Panc1 (cell line): ENCODE results near the gene ATP2B1. TPM values are rescaled to one million over a fixed set of nuclear protein-coding genes. Genes with fewer than 3 reads are reported as not detected.

Experiments used
- ATAC-seq: fragments of 200-7000 bp; cut with Tn5 transposase; 2 replicates; pipeline ENCODE4 v1.9.1; 2020; ENCODE audit warnings: mild to moderate bottlenecking, moderate library complexity
- BruUV-seq: library from RNA; stranded (reverse); fragments of 400-500 nt; replicated peaks from 2 replicates; lab custom pipeline; 2021; lab: Mats Ljungman, UMichigan
- CTCF ChIA-PET: fragments of 300-600 bp; sonication (Branson Sonifier 250); formaldehyde crosslinking; loops from one replicate; lab custom pipeline; 2022; ENCODE audit warnings: antibody characterized with exemption; lab: Charles Lee
- POLR2A ChIA-PET: fragments of 300-600 bp; sonication (Branson Sonifier 250); formaldehyde crosslinking; loops from one replicate; lab custom pipeline; 2022; ENCODE audit warnings: antibody characterized with exemption; lab: Charles Lee
- DNase-seq: peaks from one replicate; pipeline ENCODE4 v3.0.0-alpha.2; 2010; ENCODE audit warnings: low read depth, low spot score
- H3K27ac ChIP-seq: 2 replicates; pipeline ENCODE4 v1.5.1; 2011; ENCODE audit warnings: mild to moderate bottlenecking, low read length, inconsistent platforms
- H3K27me3 ChIP-seq: fragments of 200-500 bp; sonication (Bioruptor generic); 2 replicates; pipeline ENCODE4 v1.6.0; 2014; ENCODE audit warnings: low read length, inconsistent platforms; ENCODE audit not compliant: control insufficient read depth, insufficient read depth
- H3K36me3 ChIP-seq: fragments of 200-500 bp; sonication (Bioruptor generic); 2 replicates; pipeline ENCODE4 v1.5.1; 2014; ENCODE audit warnings: inconsistent platforms, mild to moderate bottlenecking, low read length, moderate library complexity; ENCODE audit not compliant: control insufficient read depth, insufficient read depth
- H3K4me1 ChIP-seq: 2 replicates; pipeline ENCODE4 v1.5.1; 2011; ENCODE audit warnings: inconsistent platforms, mild to moderate bottlenecking, low read length, moderate library complexity; ENCODE audit not compliant: control insufficient read depth, insufficient read depth
- H3K4me3 ChIP-seq, 2 experiments: 2 replicates each; pipeline ENCODE4 v1.5.1; 2011 to 2012; ENCODE audit warnings: low read depth in 2 of 2, low read length in 2 of 2, mild to moderate bottlenecking in 2 of 2, inconsistent platforms in 1 of 2, moderate library complexity in 1 of 2
- H3K9me3 ChIP-seq: fragments of 200-500 bp; sonication (Bioruptor generic); 2 replicates; pipeline ENCODE4 v1.5.1; 2014; ENCODE audit warnings: low read depth, mild to moderate bottlenecking, inconsistent platforms, low read length, moderate library complexity; ENCODE audit not compliant: control insufficient read depth, insufficient read depth
- POLR2AphosphoS5 ChIP-seq: IDR thresholded peaks from 2 replicates; pipeline ENCODE4 v1.6.1; 2012; ENCODE audit warnings: mild to moderate bottlenecking, low read depth, low read length, moderate library complexity
- SIN3A ChIP-seq: IDR thresholded peaks from 2 replicates; pipeline ENCODE4 v1.6.1; 2012; ENCODE audit warnings: low read depth, mild to moderate bottlenecking, low read length, moderate library complexity, borderline replicate concordance; ENCODE audit not compliant: insufficient read depth
- TCF7L2 ChIP-seq: IDR thresholded peaks from 2 replicates; pipeline ENCODE4 v1.6.1; 2011; ENCODE audit warnings: mild to moderate bottlenecking, low read depth, low read length, inconsistent platforms
- in situ Hi-C: cut with HindIII; loops from 2 replicates; pipeline ENCODE4 v1.10.0; 2016; ENCODE audit warnings: low sequenced_read_pairs, low pct_unique_long_range_greater_than_20kb
- intact Hi-C: fragments of 100-400 bp; cut with micrococcal nuclease; formaldehyde crosslinking; loops from one replicate; pipeline ENCODE4 v1.10.0; 2022; ENCODE audit not compliant: unreplicated experiment
- total RNA-seq: library from RNA; stranded (reverse); gene quantifications from one replicate; pipeline ENCODE4 v1.2.1, GENCODE V29; 2021; ENCODE audit not compliant: unreplicated experiment
- TF ChIP-seq, protein P1 (sequence below), 2 experiments: IDR thresholded peaks; 2 replicates each; pipeline ENCODE4 v1.6.1; 2011 to 2012; ENCODE audit warnings: low read depth in 2 of 2, control low read depth in 1 of 2, low read length in 1 of 2, mild to moderate bottlenecking in 1 of 2, moderate library complexity in 1 of 2; ENCODE audit not compliant: insufficient read depth in 1 of 2
- TF ChIP-seq, protein P2 (sequence below): fragments of 450-650 bp; IDR thresholded peaks from 2 replicates; pipeline ENCODE4 v1.5.1; 2017; ENCODE audit warnings: mild to moderate bottlenecking

ATP2B1 gene
- total RNA-seq, 1 experiment from 2014 or later: 64.5 TPM

DNA sequence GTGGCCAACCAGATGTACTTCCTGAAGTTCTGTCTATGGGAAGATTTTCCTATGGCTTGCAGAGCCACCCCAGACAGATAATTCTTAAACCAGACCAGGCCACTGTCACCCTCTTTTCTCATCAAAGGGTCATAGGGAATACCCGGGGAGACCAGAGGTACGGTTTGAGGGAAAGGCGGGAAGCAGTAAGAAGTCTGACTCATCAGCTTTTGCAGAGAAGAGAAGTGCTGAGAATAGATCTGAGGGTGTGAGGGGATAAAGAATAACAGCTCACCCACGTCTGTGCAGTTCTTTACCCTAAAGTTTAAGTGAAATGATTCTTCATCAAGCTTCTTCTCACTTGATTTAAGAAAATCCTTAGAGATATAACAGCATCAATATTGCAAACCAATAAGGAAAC is 161.5 kb downstream of the ATP2B1 start:
- H3K27me3 ChIP-seq: no peaks in the 10 kb centered on the region
- ChIA-PET POLR2A (no interaction called here), CTCF (no interaction called here)
- no peak overlapping the region for H3K27ac ChIP-seq
- no peaks in the 10 kb centered on the region for H3K9me3 ChIP-seq
- no peaks in the 10 kb centered on the region for H3K36me3 ChIP-seq
- H3K4me1 ChIP-seq: no peaks in the 10 kb centered on the region
- in situ Hi-C loops: no loop called here
- BruUV-seq: no TSS peak
- DNase-seq (no peak), ATAC-seq (no peak)
- TF ChIP-seq SIN3A (no peak), POLR2AphosphoS5 (no peak)
- TF ChIP-seq, protein P1, sequence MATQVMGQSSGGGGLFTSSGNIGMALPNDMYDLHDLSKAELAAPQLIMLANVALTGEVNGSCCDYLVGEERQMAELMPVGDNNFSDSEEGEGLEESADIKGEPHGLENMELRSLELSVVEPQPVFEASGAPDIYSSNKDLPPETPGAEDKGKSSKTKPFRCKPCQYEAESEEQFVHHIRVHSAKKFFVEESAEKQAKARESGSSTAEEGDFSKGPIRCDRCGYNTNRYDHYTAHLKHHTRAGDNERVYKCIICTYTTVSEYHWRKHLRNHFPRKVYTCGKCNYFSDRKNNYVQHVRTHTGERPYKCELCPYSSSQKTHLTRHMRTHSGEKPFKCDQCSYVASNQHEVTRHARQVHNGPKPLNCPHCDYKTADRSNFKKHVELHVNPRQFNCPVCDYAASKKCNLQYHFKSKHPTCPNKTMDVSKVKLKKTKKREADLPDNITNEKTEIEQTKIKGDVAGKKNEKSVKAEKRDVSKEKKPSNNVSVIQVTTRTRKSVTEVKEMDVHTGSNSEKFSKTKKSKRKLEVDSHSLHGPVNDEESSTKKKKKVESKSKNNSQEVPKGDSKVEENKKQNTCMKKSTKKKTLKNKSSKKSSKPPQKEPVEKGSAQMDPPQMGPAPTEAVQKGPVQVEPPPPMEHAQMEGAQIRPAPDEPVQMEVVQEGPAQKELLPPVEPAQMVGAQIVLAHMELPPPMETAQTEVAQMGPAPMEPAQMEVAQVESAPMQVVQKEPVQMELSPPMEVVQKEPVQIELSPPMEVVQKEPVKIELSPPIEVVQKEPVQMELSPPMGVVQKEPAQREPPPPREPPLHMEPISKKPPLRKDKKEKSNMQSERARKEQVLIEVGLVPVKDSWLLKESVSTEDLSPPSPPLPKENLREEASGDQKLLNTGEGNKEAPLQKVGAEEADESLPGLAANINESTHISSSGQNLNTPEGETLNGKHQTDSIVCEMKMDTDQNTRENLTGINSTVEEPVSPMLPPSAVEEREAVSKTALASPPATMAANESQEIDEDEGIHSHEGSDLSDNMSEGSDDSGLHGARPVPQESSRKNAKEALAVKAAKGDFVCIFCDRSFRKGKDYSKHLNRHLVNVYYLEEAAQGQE (IDR thresholded peaks at IDR 0.05; ENCODE audit: insufficient read depth in 1 of 2, low read depth in 2 of 2, low read length in 1 of 2): no peak
- TF ChIP-seq, protein P2, sequence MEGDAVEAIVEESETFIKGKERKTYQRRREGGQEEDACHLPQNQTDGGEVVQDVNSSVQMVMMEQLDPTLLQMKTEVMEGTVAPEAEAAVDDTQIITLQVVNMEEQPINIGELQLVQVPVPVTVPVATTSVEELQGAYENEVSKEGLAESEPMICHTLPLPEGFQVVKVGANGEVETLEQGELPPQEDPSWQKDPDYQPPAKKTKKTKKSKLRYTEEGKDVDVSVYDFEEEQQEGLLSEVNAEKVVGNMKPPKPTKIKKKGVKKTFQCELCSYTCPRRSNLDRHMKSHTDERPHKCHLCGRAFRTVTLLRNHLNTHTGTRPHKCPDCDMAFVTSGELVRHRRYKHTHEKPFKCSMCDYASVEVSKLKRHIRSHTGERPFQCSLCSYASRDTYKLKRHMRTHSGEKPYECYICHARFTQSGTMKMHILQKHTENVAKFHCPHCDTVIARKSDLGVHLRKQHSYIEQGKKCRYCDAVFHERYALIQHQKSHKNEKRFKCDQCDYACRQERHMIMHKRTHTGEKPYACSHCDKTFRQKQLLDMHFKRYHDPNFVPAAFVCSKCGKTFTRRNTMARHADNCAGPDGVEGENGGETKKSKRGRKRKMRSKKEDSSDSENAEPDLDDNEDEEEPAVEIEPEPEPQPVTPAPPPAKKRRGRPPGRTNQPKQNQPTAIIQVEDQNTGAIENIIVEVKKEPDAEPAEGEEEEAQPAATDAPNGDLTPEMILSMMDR: no peak
- H3K4me3 ChIP-seq: no peak overlapping the region
- intact Hi-C loops: loop anchor here (10.0 kb wide), 2 partner anchors 558 to 1398 kb away; no protein-coding TSS in a partner anchor

DNA sequence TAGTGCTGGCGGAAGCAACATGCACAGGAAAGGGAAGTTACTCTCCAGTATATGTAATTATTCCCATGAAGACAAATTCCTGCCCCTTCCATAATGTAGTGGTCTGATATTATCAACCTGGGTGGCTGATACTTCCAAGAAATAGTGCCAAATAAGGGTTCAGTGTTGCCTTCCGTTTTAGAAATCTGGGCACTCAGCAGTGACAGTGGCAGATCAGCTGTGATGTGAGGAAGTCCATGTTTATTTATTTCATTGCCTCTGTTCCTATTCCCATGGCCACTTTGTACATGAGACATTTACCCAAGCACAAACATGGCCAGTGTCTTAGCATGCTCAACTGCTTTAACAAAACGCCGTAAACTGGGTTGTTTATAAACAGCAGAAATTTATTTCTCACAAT is 162.5 kb downstream of the ATP2B1 start:
- Histone ChIP-seq H3K27me3 (no peaks in the 10 kb centered on the region), H3K36me3 (no peaks in the 10 kb centered on the region), H3K9me3 (no peaks in the 10 kb centered on the region), H3K4me1 (no peaks in the 10 kb centered on the region), H3K4me3 (no peak overlapping the region), H3K27ac (no peak overlapping the region)
- DNase-seq (no peak), ATAC-seq (no peak)
- TF ChIP-seq TCF7L2 (no peak), POLR2AphosphoS5 (no peak), SIN3A (no peak)
- TF ChIP-seq, protein P1 (IDR thresholded peaks at IDR 0.05; ENCODE audit: insufficient read depth in 1 of 2, low read depth in 2 of 2, low read length in 1 of 2): no peak
- TF ChIP-seq, protein P2: no peak
- ChIA-PET CTCF (no interaction called here), POLR2A (no interaction called here)
- BruUV-seq: no TSS peak
- intact Hi-C loops (loop anchor here (10.0 kb wide), 2 partner anchors 559 to 1399 kb away; no protein-coding TSS in a partner anchor), in situ Hi-C loops (no loop called here)
